HG03457 (cell line): ENCODE data around the gene FAM131A.

Experiments used
- ATAC-seq: cut with Tn5 transposase; IDR thresholded peaks from one replicate; pipeline ENCODE4 v1.9.1; 2021; ENCODE audit warnings: moderate number of reproducible peaks; ENCODE audit not compliant: unreplicated experiment

FAM131A gene, protein sequence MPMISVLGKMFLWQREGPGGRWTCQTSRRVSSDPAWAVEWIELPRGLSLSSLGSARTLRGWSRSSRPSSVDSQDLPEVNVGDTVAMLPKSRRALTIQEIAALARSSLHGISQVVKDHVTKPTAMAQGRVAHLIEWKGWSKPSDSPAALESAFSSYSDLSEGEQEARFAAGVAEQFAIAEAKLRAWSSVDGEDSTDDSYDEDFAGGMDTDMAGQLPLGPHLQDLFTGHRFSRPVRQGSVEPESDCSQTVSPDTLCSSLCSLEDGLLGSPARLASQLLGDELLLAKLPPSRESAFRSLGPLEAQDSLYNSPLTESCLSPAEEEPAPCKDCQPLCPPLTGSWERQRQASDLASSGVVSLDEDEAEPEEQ

DNA sequence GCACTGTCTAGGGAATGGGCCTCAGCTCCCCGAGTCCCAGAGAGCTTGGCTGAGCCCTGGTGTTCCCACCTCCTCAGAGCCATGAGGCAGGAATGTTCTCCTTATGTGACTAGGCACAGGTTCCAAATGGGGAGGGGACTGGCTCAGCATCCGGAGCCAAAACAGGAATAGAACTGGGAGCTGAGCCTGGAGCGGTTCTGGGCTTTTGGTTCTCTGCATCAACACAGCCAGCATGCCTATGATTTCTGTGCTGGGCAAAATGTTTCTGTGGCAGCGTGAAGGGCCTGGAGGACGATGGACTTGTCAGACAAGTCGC, at the start of gene FAM131A:
Gene FAM131A (plus strand): TSS at position 202 of the 316 bp plus-strand sequence. CDS start 31 bp downstream, at position 233.
- no peak for ATAC-seq

DNA sequence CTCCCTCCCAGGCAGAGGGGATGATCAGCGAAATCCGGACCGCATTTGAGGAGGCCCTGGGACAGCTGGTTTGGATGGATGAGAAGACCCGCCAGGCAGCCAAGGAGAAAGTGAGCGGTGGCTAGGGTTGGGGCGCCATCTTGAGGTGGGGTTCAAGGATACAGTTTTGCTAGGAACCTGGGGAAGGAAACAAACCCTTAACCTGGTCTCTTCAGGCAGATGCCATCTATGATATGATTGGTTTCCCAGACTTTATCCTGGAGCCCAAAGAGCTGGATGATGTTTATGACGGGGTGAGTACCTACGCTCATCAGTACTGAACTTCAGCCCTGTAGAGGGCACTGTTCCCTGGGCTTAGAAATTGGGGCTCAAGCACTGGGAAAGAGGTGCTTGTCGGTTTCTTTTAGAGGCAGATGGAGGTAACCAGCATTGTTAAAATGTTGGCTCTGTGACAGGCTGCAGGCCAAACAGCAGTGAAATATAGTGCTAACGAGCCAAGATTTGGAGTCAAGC, 47.9 kb upstream of the FAM131A start:
- ATAC-seq, result no peak

DNA sequence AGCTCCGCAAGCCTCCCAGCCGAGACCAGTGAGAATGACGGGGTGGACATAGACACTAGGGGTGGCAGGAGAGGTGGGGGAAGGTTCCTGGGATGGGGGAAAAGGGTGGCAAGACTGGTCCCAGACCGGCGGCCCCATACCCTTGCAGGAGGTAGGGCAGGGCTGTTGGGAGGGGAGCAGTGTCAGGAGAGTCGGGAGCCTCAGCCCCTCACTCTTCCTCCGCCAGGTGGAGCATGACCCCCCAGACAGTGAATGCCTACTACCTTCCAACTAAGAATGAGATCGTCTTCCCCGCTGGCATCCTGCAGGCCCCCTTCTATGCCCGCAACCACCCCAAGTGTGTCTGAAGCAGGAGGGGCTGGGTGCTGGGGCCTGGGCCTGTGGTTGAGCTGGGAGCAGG, 47.1 kb upstream of the FAM131A start:
- ATAC-seq, result no peak

DNA sequence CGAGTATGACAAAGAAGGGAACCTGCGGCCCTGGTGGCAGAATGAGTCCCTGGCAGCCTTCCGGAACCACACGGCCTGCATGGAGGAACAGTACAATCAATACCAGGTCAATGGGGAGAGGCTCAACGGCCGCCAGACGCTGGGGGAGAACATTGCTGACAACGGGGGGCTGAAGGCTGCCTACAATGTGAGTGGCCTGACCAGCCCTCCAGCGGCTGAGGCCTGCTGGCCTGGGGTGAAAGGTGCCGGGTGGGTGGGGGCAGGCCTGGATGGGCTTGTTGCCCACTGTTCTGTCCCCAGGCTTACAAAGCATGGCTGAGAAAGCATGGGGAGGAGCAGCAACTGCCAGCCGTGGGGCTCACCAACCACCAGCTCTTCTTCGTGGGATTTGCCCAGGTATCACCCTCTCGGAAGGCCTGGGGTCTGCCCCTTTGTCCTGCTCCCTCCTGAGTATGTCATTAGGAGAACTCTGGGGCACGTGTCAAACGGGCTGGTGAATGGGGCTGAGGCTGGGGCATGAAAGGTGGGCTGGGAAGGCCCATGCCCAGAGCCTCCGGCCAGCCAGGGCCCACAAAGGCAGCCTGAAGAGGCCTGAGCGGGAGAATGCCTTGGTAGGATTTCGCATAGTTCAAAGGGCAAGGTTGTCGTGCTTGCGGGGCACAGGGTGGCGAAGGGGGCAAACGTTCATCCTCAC, 46.2 kb upstream of the FAM131A start:
- no peak for ATAC-seq

DNA sequence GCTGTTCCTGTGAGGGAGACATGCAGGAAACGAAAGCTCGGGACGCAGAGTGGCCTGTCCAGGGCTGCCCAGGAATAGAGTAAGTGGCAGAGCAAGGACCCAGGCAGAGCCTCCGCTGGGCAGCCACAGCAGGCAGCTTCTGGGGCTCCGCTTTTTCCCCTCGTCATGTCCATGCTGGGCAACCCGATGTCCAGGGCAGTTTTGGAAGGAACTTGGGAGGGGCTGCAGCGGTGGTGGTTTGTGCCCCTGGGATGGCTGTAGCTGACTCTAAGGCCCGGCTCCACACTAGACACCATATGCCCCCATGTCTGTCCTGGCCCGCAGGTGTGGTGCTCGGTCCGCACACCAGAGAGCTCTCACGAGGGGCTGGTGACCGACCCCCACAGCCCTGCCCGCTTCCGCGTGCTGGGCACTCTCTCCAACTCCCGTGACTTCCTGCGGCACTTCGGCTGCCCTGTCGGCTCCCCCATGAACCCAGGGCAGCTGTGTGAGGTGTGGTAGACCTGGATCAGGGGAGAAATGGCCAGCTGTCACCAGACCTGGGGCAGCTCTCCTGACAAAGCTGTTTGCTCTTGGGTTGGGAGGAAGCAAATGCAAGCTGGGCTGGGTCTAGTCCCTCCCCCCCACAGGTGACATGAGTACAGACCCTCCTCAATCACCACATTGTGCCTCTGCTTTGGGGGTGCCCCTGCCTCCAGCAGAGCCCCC, 45.5 kb upstream of the FAM131A start:
- no peak for ATAC-seq

DNA sequence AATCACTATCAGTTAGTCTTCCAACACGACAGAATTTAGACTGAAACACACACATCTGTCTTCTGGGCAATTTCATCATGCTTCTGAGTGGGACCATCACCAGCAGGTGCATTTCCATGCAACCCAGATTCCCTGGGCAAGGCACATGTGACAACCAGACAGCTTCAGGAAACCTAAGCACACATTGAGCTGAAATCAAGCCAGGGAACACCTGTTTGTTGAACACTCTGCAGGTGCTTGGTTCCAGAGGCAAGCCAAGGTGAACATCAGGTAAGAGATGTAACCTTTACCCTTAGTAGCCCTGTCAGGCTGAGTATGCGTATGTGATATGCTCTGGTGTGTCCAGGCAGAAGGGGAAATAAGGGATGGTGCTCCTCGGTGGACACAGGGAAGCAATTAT, 41.6 kb upstream of the FAM131A start:
- no peak for ATAC-seq

DNA sequence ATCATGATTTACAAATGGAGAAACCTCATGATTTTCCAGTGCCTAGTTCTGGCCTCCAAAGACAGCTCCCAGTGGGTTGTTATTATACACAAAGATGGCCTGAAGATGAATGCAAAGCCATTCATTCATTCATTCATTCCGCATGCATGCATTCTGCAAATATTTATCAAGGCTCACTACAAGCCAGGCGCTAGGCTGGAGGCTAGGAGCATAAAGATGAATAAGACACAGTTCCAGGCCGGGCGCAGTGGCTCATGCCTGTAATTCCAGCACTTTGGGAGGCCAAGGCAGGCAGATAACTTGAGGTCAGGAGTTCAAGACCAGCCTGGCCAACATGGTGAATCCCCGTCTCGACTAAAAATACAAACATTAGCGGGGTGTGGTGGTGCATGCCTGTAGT, 40.8 kb upstream of the FAM131A start:
- ATAC-seq, result no peak

DNA sequence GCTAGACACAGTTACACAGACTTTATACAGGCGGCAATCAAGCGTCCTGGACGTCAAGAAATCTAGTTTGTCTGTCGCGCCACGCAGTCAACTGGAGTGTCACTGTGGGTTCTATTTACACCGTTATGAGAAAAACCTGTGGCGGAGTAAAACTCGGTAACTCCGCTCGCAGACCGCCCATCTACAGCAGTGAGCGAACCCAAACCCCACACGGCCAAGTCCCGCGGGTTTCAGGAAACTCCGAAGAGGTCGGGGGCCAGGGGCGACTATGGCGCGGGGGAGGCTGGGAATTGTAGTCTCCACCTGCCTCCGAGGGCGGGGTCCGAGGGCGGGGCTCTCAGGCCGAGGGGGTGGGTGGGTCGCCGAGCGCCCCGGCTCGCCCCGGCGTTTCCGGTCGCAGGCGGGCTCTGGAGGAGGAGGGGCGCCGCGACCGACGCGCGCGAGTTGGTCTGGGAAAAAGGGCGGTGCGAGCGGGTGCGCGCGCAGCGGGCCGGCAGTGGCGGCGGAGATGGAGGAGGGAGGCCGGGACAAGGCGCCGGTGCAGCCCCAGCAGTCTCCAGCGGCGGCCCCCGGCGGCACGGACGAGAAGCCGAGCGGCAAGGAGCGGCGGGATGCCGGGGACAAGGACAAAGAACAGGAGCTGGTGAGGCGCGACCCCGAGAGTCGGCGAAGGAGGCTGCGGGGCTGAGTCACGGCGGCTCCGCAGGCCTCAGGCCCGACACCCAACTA, 38.5 kb upstream of the FAM131A start, which contains the start of gene PSMD2:
Gene PSMD2 (plus strand): TSS at position 483 of the 729 bp plus-strand sequence. CDS start 26 bp downstream, at position 509.
- peak; percentile 84 for ATAC-seq

DNA sequence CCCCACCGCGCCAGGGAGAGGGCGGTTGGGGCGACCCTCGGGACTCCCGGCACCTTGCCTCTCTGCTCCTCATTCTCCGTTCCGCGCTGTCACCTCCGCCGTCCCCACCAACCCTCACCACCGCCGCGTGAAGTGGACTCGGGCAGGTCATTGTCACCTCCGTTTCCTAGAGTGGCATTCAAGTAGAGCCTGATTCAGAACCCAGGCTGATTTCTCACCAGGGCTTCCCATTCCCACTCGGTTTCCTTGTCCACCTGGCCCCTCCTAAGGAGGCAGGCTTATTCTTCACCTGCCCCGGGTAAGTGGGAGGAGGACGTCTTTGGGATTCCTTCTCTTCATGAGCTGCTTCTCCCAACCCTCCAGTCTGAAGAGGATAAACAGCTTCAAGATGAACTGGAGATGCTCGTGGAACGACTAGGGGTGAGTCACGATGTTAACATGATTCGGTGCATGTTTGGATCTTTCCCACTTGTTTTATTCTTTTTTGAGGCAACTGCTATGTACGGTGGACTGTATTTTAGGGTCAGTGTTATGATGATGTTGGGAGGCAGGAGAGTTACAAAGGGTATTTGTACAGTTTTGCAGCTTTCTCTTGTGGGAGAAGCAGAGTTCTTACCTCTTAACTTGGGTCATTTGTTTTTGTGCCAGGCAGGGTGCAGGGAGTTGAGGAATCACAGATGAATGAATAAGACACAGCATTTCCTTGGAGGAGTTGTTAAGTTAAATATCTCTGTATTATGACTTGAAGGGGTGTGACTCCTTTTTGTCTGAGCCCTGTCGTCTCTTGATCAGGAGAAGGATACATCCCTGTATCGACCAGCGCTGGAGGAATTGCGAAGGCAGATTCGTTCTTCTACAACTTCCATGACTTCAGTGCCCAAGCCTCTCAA, 37.7 kb upstream of the FAM131A start:
- no peak for ATAC-seq

DNA sequence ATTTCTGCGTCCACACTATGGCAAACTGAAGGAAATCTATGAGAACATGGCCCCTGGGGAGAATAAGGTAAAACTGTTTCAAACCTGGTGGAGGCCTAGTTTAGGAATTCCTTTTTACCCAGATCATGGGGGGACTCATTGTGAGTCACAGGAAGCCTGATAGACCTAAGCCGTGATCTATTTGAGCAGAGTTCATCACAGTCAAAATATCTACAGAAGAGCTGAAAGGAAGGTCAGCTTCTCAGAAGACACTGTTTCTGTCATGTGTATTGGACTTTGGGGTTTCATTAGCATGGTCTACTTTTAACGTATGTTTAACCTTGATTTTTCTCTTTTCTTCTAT, 37.1 kb upstream of the FAM131A start:
- no peak for ATAC-seq

DNA sequence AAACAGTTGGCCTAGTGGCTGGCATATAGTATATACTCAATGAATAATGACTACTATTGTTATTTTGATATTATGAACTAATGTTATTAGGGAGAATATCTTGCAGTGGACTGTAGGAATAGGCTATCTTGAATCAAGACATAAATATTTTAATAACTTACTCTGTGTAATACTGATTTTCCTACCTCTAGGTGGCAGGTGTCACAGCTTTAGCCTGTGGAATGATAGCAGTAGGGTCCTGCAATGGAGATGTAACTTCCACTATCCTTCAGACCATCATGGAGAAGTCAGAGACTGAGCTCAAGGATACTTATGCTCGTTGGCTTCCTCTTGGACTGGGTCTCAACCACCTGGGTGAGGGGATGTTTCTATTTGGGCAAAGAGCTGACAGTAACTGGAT, 31.8 kb upstream of the FAM131A start:
- no peak for ATAC-seq

DNA sequence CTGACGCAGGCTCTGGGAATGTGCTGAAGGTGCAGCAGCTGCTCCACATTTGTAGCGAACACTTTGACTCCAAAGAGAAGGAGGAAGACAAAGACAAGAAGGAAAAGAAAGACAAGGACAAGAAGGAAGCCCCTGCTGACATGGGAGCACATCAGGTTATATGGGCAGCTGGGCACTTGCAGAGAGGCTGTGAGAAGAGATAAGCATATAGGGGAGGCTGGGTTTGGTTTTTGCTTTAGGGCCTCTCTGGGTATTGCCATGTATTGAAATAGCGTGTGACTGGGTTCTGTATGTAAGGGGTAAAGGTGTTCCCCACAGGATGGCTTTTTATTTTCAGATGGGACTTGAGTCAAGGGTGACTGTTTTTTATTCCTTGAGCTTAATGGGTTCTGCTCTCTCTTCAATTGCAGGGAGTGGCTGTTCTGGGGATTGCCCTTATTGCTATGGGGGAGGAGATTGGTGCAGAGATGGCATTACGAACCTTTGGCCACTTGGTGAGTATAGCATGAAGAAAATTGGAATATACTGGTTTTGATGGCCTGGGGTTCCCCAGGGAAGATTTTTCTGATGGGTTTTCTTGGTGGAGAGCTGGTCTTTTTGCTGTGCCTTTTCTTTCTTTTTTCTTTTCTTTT, 30.9 kb upstream of the FAM131A start:
- ATAC-seq, result no peak

DNA sequence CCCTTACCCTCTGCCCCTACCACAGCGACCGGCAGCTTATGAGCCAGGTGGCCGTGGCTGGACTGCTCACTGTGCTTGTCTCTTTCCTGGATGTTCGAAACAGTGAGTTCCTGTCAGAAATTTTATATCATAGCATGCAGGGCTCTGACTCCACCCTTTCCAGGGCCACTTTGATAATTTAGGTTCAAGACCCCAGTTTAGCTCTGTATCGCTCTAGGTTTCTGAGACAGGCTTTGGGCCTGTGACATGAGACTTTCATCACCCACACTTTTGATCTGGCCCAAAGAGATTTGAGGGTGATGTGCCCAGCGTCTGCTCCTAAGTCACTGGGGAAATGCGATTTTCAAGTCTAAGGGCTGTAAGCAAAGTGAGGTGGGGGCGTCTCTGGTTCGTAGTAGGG, 29.5 kb upstream of the FAM131A start:
- ATAC-seq, result no peak

DNA sequence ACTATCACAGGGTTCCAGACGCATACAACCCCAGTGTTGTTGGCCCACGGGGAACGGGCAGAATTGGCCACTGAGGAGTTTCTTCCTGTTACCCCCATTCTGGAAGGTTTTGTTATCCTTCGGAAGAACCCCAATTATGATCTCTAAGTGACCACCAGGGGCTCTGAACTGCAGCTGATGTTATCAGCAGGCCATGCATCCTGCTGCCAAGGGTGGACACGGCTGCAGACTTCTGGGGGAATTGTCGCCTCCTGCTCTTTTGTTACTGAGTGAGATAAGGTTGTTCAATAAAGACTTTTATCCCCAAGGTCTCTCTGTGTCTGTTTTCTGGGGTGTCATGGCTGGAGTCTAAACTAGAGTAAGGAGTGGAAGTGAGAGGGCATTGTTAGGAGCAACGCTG, 28.7 kb upstream of the FAM131A start:
- ATAC-seq, result no peak

DNA sequence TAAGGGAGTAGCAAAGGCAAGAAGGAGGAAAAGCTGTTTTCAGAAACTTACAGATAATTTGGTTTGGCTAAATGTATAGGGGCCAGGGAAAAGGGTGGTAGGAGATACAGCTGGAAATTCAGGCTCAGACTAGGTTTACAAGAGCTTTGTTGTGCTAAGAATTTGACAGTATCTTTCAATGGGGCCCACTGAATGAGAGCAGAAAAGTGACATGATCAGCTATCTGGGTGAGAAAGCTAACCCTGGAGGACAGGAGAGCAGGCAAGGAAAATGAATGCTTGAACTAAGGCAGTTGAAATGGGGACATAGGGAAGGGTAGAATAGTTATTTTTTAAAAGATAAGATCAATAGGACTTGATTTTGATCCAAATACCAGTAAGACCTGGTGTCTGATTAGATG, 25.8 kb upstream of the FAM131A start:
- ATAC-seq, result no peak

DNA sequence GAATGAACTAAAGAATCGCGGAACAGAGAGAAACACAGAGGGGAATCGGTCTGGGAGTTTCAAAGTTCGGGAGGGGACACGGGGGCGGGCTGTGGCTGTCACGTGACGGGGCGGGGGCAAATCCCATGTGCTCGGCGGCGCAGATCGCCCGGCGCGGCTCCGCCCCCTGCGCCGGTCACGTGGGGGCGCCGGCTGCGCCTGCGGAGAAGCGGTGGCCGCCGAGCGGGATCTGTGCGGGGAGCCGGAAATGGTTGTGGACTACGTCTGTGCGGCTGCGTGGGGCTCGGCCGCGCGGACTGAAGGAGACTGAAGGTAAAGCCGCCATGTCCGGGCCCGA, 23.1 kb upstream of the FAM131A start, which contains the start of gene EIF4G1:
Gene EIF4G1 (plus strand): TSS at position 244 of the 337 bp plus-strand sequence. CDS start 1,191 bp downstream, outside the sequence.
- peak; percentile 71 for ATAC-seq

DNA sequence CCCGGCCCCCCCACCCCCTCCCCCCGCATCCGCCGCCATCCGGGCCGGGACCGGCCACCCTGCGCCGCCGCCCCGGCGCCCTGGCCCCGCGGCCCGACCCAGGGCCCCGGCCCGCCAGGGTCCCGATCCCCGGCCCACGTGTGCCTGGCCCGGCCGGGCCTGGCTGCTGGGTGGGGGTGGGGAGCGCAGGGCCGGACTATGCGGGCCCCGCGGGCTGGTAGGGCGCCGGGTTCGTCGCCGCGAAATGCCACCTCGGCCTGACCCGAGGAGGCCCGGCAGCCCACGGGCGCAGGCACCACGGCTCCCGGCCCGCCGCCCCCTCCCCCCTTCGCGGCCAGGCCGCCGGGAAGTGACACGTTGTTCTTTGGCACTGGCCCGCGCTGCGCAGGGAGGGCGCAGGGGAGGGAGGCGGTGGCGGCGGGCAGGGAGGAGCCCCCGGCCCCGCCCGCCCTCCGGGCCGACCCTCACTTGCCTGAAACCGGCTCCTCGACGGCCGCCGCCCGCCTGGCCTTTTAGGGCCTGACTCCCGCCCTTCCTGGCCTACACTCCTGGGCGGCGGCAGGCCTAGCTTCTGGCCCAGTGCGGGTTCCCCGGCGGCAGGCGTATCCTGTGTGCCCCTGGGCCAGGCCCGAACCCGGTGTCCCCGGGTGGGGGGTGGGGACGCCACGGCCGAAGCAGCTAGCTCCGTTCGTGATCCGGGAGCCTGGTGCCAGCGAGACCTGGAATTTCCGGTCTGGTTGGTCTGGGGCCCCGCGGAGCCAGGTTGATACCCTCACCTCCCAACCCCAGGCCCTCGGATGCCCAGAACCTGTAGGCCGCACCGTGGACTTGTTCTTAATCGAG, 22.5 kb upstream of the FAM131A start:
- ATAC-seq, result peak; percentile 16

DNA sequence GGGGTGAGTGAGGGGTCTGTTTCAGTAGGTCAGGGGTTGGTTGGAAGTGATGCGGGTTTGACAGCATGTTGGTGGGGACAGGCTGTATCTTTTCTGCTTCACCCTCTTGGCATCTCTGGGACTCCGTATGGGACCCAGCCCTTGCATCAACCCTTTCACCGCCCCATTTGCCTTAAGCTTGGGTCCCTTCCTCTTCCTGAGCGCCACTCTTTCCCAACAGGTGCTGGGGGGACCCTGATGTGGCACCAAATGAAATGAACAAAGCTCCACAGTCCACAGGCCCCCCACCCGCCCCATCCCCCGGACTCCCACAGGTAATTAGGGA, 21.9 kb upstream of the FAM131A start:
- peak; percentile 1 for ATAC-seq
